Brain microvascular endothelial cell (primary cell): ENCODE data around the gene LEMD1.
"Not testable (repeated sequence)": the region's sequence is repeated elsewhere in the genome, so short reads cannot be mapped to it uniquely, and the experiment has no call there.

Experiments
- DNase-seq: peaks from one replicate; pipeline ENCODE4 v3.0.0-alpha.2; 2020
- H3K27ac ChIP-seq: fragments of 250-450 bp; sonication (Bioruptor Pico); 2 replicates; pipeline ENCODE4 v1.5.1; 2020; ENCODE audit warnings: mild to moderate bottlenecking, moderate library complexity
- H3K27me3 ChIP-seq: fragments of 250-450 bp; sonication (Bioruptor Pico); replicated peaks from 2 replicates; pipeline ENCODE4 v1.5.1; 2020; ENCODE audit warnings: mild to moderate bottlenecking
- H3K36me3 ChIP-seq: fragments of 250-450 bp; sonication (Bioruptor Pico); replicated peaks from 2 replicates; pipeline ENCODE4 v1.5.1; 2020; ENCODE audit warnings: mild to moderate bottlenecking
- H3K4me3 ChIP-seq: 2 replicates; pipeline ENCODE4 v1.5.1; 2011; ENCODE audit warnings: low read depth, mild to moderate bottlenecking, control low read depth, low read length, moderate library complexity
- CTCF ChIP-seq: IDR thresholded peaks from 2 replicates; pipeline ENCODE4 v1.5.1; 2011; ENCODE audit warnings: low read depth, mild to moderate bottlenecking, moderate library complexity, low read length, control low read depth, inconsistent platforms; ENCODE audit errors: missing control alignments
- in situ Hi-C: cut with HindIII; loops from 2 replicates; pipeline ENCODE4 v1.10.0; 2017; ENCODE audit warnings: low sequenced_read_pairs, low pct_ligation_motif_present

LEMD1 gene

GRCh38 chr1:205398586-205398985 lies 23.3 kb downstream of the LEMD1 start:
- no peak overlapping the region for H3K4me3 ChIP-seq
- no peak overlapping the region for H3K27ac ChIP-seq
- TF ChIP-seq CTCF: no peak

GRCh38 chr1:205396967-205397616 lies 24.8 kb downstream of the LEMD1 start:
- DNase-seq: peak; percentile 32
- no peaks in the 10 kb centered on the region for H3K36me3 ChIP-seq
- in situ Hi-C loops: no loop called here
- no peak overlapping the region for H3K27ac ChIP-seq
- H3K4me3 ChIP-seq: no peak overlapping the region
- H3K27me3 ChIP-seq: peaks cover 3% of the 10 kb centered on the region
- peak; percentile 79 for TF ChIP-seq CTCF

More at GRCh38 chr1:205398586-205398985, 23.3 kb downstream of the LEMD1 start:
- no peak for DNase-seq
- Histone ChIP-seq H3K27me3 (peaks cover 3% of the 10 kb centered on the region), H3K36me3 (no peaks in the 10 kb centered on the region)
- in situ Hi-C loops: no loop called here

GRCh38 chr1:205395616-205396015 lies 26.2 kb downstream of the LEMD1 start:
- Histone ChIP-seq H3K4me3 (no peak overlapping the region), H3K27me3 (peaks cover 5% of the 10 kb centered on the region), H3K36me3 (no peaks in the 10 kb centered on the region), H3K27ac (no peak overlapping the region)
- no peak for DNase-seq
- TF ChIP-seq CTCF: no peak
- in situ Hi-C loops: no loop called here

- Histone ChIP-seq H3K4me3 (no peak overlapping the region), H3K36me3 (no peaks in the 10 kb centered on the region), H3K27me3 (peaks cover 5% of the 10 kb centered on the region), H3K27ac (no peak overlapping the region)
- no peak for TF ChIP-seq CTCF
- no peak for DNase-seq
- in situ Hi-C loops: no loop called here
Measured at GRCh38 chr1:205392650-205393049, 29.2 kb downstream of the LEMD1 start.

- no peak for DNase-seq
- Histone ChIP-seq H3K4me3 (no peak overlapping the region), H3K27ac (no peak overlapping the region), H3K27me3 (peaks cover 5% of the 10 kb centered on the region), H3K36me3 (no peaks in the 10 kb centered on the region)
- in situ Hi-C loops: no loop called here
- no peak for TF ChIP-seq CTCF
Measured at GRCh38 chr1:205391386-205391785, 30.5 kb downstream of the LEMD1 start.

GRCh38 chr1:205387845-205388244 lies 34.0 kb downstream of the LEMD1 start:
- Histone ChIP-seq H3K27me3 (peaks cover 3% of the 10 kb centered on the region), H3K4me3 (no peak overlapping the region), H3K27ac (no peak overlapping the region), H3K36me3 (no peaks in the 10 kb centered on the region)
- TF ChIP-seq CTCF: no peak
- no peak for DNase-seq
- in situ Hi-C loops: no loop called here

GRCh38 chr1:205382990-205383389 lies 38.9 kb downstream of the LEMD1 start:
- H3K27ac ChIP-seq, H3K27me3 ChIP-seq, H3K4me3 ChIP-seq, H3K36me3 ChIP-seq, DNase-seq, in situ Hi-C loops: not testable (repeated sequence)
